ENCODE results near the gene TBX3.

GRCh38 chr12:114649585-114649984, 34.4 kb downstream of the TBX3 start:
- no peak for TF ChIP-seq POLR2A (IDR thresholded peaks at IDR 0.05)
- no peak for TF ChIP-seq CTCF (IDR thresholded peaks at IDR 0.05)

Data from right lobe of liver (tissue), 4 donors.